ENCODE data around the gene ASCL5. TPM values are rescaled to one million over a fixed set of nuclear protein-coding genes. Genes with fewer than 3 reads are reported as not detected.

ASCL5 gene
- polyA plus RNA-seq, 4 donors = 0.11 to 0.20 (median 0.17) TPM; not detected in 1

DNA sequence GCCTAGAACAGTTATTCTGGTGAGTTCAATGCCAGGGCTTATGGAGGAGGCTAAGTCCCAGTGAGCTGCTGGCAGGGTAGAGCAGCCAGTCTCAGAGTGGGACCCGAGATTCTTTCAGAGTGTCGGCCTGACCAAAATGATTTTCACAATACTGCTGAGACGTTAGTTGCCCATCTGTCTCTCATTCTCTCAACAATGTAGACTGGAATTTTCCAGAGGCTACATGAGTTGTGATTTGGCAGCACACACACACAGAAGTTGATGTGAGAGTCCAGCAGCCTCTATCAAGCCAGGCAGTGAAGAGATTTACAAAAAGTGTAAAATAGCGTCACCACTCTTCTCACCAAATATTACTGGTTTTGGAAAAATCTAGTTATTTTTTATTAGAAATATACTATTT lies 36.4 kb downstream of the ASCL5 start:
- DNase-seq (ENCODE audit: low read depth in 4 of 4, low spot score in 3 of 4) = no peak

DNA sequence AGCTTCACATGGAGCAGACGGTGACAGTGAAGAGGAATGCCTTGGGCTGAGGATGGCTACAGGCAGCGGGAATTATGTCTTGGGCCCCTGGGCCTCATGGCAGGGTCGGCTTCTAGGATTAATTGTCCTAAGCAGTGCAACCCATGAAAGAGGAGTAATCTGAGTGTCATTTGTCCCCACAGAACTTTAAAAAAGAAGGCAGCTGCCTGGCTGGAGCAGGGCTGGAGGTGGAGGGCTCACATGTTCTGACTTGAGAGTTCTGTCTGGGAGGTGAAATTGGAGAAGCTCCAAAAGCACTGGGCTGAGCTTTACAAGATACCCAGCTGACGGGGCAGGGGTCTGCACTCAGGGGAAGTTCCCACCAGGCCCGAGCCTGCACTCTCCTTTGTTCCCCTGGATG lies 37.4 kb downstream of the ASCL5 start:
- no peak for DNase-seq (ENCODE audit: low read depth in 4 of 4, low spot score in 3 of 4)

DNA sequence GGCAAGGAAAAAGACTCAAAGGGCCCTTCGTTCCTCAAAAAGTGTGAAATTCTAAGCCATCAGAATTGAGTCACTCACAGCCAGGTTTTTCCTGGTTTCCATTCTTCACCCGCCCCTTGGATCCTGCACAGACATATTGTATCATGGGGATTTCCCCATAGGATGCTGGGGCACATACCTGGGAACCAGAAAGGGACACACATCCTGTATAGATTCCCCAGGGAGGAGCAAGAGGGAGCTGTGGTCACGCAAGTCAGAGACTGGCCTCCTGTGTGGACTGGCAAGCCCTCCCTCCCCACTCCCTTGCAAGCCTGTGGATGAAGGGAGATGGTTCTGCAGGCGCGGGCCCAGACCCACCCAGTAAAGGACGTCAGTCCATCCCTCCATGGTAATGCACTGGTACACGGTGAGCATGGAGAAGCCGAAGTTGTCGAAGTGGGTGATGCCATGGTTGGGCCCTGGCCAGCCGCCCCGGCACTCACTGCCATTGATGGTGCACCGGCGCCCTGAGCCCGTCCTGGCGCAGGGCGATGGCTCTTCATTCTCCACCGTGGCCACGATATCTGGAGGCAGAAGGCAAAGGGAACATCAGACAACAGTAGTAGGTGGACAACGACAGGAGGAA lies 38.0 kb downstream of the ASCL5 start:
- no peak for DNase-seq (ENCODE audit: low read depth in 4 of 4, low spot score in 3 of 4)

DNA sequence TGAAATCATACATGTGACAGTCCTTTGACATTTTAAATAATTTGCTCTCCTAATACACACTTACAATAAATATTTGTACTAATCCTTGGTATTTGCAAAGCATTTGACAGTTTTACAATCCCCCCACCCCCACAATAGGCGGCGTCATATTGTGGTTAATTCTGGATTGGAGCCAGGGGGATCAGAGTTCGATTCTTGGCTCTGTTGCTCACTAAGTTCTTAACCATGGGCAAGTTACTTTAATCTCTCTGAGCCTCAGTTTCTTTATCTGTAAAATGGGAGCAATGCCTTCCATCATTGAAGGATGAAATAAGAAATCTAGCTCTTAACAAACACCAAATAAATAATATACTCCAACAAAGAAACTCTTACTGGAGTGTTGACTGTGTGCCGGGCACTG lies 38.6 kb downstream of the ASCL5 start:
- DNase-seq (ENCODE audit: low read depth in 4 of 4, low spot score in 3 of 4) = no peak

DNA sequence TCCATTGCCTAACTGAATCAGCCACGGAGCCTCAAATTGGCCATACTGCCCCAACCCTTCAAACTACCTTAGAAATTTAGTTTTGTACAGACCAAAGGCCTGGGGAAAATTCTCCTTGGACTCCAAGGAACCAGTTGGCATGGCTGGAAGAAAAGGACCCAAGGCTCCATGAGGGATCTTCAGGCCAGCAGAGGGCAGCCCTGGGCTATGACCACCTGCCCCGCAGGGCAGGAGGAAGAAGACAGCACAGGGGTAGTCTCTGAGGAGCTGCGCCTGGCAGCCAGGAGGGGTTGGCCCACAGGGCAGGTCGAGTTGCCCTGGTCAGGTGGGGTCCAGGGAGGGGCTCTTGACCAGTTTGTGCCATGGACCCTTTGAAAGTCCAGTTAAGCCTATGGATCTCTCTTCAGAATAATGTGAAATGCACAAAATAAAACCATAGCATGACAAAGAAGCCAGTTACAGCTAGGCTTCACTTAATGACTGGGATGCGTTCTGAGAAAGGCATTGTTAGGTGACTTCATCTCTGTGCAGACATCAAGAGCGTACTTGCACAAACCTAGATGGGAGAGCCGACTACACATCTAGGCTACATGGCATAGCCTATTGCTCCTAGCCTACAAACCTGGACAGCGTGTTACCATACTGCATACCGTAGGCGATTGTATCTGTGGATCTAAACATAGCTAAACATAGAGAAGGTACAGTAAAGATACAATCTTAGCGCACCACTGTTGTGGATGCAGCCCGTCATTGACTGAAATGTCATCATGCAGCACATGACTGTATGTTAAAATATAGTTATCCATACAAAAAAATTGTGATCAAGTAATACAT lies 40.9 kb downstream of the ASCL5 start:
- no peak for DNase-seq (ENCODE audit: low read depth in 4 of 4, low spot score in 3 of 4)

DNA sequence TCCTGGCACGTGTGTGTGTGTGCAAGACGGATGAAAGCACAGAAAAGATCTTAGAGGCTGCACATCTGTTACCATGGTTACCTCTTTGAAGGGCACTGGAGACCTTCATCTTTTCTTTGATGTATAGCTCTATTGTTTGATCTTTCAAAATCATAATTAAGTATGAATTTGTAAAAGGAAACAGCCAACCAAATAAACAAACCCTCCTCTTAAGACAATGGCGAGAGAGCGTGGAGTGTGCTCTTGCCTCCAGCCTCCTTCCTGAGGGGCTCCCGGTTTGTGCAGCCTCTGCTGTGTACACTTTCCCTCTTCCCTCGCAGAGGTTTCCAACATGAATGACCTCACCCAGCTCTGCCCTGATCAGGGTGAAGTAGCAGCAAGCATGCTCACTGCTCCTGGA lies 42.7 kb downstream of the ASCL5 start:
- no peak for DNase-seq (ENCODE audit: low read depth in 4 of 4, low spot score in 3 of 4)

DNA sequence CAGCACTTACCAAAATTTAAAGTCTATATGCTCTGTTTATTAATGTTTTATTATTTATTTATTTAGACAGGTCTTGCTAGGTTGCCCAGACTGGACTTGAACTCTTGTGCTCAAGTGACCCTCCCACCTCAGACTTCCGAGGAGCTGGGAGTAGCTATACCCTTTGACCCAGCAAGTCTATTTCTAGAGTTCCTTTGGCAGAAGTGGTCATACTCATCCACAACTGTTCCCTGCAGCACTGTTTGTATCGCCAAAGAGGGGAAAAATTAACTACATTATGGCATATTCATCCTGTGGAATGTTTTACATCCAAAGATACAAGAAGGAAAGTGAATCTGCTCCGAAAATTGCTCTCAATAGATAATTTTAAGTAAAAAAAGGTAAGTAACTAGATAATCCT lies 43.2 kb downstream of the ASCL5 start:
- no peak for DNase-seq (ENCODE audit: low read depth in 4 of 4, low spot score in 3 of 4)

DNA sequence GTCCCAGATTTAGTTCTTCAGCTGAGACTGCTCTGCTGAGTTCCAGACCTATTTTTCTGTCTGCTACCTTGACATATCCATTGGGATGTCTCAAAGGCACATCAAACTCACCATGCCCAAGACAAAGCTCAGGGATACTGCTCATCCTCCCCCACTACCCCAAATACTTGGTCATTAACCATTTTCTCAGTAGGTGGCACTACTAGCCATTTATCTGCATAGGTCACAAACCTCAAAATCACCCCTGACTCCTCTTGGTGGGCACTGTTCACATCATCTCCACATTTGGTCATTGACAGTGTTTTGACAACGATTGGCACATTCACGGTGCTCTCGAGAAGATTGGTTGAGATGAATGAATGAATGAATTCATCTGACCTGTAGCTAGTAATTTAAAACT lies 46.8 kb downstream of the ASCL5 start:
- no peak for DNase-seq (ENCODE audit: low read depth in 4 of 4, low spot score in 3 of 4)

DNA sequence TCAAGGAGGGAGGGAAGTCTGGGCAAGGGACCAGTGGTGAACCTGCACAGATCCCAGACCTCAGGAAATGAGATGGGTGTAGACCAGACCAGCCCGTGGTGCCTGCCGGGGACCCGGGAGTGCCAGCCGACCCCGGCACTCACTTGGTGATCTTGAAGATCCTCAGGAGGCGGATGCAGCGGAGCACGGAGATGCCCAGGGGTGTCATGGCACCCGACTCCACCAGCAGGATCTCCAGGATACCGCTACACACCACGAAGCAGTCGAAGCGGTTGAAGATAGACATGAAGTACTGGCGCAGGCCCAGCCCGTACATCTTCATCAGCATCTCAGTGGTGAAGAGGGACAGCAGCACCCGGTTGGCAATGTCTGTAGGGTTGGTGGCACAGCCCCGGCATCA lies 49.2 kb downstream of the ASCL5 start:
- no peak for DNase-seq (ENCODE audit: low read depth in 4 of 4, low spot score in 3 of 4)

DNA sequence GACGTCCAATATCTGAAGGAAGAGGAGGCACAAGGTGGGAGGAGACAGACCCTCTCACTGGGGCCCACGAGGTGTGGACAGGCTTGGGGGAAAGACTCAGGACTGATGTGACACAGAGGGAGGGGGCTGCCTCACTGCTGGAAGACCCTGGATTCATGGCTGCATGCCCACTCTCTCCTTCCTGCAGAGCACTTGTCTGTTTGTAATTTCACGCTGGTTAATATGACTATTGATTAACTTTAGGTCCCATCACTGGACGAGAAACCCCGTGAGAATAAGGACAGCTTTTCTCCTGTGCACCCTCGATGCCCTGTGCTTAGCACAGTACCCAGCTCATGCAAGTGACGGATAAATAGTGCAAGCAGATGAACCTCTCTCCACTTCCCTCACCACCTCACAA lies 49.9 kb downstream of the ASCL5 start:
- DNase-seq (ENCODE audit: low read depth in 4 of 4, low spot score in 3 of 4) = no peak

DNA sequence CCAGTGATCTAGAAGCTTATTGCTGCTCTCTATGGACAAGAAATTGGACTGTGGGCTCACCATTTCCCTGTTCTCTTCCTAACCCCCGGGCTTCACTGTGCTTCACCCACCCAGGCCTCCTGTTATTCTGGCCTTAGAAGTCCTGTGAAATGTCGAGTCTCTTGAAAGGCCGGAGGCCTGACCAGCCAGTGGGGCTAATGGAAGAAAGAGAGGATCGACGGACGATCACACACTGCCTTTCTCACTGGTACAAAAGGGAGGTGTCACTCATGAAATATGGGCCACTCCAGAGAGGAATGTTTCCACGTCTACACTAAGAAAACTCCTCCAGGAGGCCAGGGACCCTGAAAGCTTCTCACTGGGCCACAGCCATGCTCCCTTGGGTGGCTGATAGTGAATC lies 50.9 kb downstream of the ASCL5 start:
- no peak for DNase-seq (ENCODE audit: low read depth in 4 of 4, low spot score in 3 of 4)

DNA sequence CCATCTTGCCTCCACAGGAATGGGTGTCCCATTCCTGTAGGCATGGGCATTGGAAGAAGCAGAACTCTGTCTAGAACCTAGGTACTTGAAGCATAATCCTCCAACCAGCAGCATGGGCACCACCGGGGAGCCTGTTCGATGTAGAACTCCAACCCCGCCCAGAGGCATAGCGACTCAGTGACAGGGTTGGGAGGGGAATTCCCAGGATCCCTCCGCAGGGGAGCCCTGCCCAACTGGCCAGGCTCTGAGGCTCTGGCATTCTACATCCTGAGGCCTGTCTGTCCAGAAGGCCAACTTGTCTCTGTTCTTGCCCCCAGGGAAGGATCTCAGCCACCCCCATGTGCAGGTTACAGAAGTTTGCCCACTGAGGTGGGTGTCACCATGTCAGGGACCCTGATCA lies 53.0 kb downstream of the ASCL5 start:
- DNase-seq (ENCODE audit: low read depth in 4 of 4, low spot score in 3 of 4) = no peak

DNA sequence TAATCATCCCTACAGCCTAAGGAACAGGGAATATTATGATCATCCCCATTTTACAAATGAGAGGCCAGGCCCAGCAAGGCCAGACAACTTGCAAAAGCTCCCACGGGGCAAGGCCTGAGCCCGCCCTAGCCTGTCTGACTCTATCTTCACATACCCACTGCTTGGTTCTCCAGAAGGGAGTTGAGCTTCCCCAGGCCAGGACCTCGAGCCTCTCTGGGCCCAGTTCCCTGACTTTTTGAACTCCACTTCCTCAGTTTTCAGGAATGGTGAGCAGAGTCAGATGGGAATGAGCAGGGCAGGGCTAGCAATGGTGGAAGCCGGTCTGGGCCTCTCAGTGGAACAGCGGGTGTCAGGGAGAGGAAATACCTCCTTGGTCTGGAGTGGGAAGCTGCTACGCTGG lies 54.1 kb downstream of the ASCL5 start:
- DNase-seq (ENCODE audit: low read depth in 4 of 4, low spot score in 3 of 4) = no peak

DNA sequence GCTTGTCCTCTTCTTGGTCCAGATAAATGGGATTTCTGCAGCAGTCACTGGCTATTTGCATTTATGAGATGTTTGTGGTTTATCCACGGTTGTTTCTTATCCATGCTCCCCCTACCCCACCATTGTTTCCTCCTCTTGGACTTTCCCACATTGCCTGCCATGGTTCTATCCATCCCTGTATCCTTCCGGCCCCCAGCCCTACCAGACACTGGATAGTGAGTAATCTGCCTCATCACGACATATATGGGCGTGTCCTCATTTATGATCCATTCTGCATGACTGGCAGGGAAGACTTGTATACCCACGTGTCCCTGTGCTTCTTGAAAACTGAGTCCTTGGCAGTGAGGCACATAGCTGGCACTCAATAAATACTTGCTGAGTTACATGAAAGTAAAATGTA lies 54.8 kb downstream of the ASCL5 start:
- DNase-seq (ENCODE audit: low read depth in 4 of 4, low spot score in 3 of 4) = no peak

DNA sequence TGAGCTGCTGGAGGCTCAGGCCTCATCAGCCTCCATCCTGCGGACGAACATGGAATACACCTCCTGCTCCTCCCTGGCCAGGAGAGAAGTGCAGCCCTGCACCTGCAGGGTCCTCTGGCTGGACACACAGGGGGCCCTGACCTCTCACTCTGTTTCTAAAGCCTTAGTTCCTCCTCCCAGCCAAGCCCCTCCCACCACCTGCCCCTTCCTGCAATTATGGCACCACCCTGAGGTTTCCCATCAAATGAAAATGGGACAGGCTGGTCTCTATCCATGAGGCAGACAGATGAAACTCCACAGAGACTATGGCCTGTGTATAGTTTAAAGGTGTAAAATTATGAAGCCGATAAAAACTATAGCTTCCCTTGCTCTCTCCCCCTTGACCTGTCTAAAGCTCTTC lies 57.3 kb downstream of the ASCL5 start:
- no peak for DNase-seq (ENCODE audit: low read depth in 4 of 4, low spot score in 3 of 4)

DNA sequence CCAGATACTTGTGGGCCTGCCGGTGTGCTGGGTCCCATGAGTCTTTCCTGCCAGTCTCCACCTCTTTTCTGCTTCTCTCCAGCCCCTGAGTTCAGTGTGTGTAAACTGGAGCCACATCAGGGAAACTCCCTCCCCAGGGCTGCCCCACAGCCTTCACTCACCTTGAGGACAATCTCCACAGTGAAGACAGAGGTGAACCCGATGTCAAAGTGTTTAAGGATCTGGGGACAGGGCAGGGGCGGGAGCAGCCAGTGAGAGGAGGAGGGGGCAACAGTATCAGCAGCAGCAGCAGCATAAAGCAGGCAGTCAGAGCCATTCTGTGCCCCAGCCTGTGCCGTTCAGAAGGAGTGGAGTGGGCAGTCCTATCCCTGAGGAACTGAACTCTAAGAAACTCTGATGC lies 58.0 kb downstream of the ASCL5 start:
- DNase-seq (ENCODE audit: low read depth in 4 of 4, low spot score in 3 of 4) = no peak

DNA sequence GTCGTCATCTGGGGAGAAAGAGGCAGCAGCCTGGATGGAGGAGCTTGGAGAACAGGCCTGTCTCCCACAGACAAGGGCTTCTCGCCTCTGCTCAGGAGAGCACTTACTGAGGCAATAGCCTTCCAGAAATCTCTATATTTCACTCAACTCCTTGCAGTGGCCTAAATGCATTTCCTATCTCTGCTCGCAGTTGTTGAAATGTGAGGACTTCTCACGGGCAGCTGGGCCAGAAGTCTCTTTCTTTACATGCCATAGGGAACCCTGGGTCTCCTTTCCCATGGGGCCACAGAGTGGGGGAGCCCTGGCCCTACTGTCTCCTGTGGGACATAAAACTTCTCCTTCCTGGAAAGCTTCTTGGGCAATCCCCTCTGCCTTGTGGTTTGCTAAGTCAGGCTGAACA lies 60.0 kb downstream of the ASCL5 start:
- DNase-seq (ENCODE audit: low read depth in 4 of 4, low spot score in 3 of 4) = no peak

DNA sequence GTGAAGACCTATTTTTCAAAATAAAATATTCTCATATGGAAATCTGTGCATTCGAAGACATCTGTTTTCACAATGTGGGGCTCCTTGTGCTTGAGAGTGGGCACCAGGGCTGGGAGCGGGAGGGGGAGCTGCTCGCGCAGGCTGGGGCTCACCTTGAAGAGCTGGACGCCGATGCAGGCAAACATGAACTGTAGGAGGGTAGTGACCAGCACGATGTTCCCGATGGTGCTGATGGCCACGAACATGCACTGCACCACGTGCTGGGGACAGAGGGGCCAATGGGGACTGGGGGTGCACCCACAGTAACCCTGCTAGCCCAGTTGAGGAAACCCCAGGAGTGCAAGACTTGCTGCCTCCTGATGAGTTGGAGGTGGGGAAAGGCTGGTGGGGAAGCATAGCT lies 61.3 kb downstream of the ASCL5 start:
- no peak for DNase-seq (ENCODE audit: low read depth in 4 of 4, low spot score in 3 of 4)

DNA sequence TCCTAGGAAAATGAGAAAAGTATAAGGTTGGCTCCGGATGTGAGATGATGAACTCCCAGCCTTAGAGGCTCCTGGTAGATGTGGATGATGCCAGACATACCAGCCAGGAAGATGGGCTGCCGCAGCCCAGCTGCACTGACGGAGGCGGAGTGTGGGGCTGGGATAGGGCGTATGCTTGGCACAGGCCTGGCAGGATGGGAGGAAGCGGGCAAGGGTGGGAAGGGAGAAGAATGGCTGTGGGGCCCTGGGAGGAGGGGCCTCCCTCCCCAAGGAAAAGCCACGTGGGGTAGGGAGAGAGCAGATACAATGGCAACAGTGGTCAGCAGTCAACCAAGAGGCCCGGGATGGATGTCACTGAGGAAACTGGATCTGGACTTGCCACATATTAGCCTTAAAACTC lies 62.2 kb downstream of the ASCL5 start:
- no peak for DNase-seq (ENCODE audit: low read depth in 4 of 4, low spot score in 3 of 4)

Measured in left renal pelvis (tissue), 4 donors.